BLaER1 (cell line): ENCODE results near the gene PALD1.

ENCODE experiments used
- H3K27ac ChIP-seq: shearing (Covaris generic); formaldehyde crosslinking; 2 replicates; pipeline ENCODE4 v1.8.1; 2022
- H3K27me3 ChIP-seq: shearing (Covaris generic); formaldehyde crosslinking; 2 replicates; pipeline ENCODE4 v1.8.1; 2022
- H3K36me3 ChIP-seq: shearing (Covaris generic); formaldehyde crosslinking; 2 replicates; pipeline ENCODE4 v1.8.1; 2022
- H3K4me1 ChIP-seq: shearing (Covaris generic); formaldehyde crosslinking; 2 replicates; pipeline ENCODE4 v1.8.1; 2022
- H3K4me2 ChIP-seq: shearing (Covaris generic); formaldehyde crosslinking; 2 replicates; pipeline ENCODE4 v1.8.1; 2022
- H3K4me3 ChIP-seq: shearing (Covaris generic); formaldehyde crosslinking; 2 replicates; pipeline ENCODE4 v1.8.1; 2022
- H3K9ac ChIP-seq: shearing (Covaris generic); formaldehyde crosslinking; 2 replicates; pipeline ENCODE4 v1.8.1; 2022
- H3K9me3 ChIP-seq: shearing (Covaris generic); formaldehyde crosslinking; 2 replicates; pipeline ENCODE4 v1.8.1; 2022
- H4K20me1 ChIP-seq: shearing (Covaris generic); formaldehyde crosslinking; 2 replicates; pipeline ENCODE4 v1.8.1; 2022
- Cebpa-rat ChIP-seq: shearing (Covaris generic); IDR thresholded peaks from 2 replicates; pipeline ENCODE4 v1.8.1; 2022

PALD1 gene

DNA sequence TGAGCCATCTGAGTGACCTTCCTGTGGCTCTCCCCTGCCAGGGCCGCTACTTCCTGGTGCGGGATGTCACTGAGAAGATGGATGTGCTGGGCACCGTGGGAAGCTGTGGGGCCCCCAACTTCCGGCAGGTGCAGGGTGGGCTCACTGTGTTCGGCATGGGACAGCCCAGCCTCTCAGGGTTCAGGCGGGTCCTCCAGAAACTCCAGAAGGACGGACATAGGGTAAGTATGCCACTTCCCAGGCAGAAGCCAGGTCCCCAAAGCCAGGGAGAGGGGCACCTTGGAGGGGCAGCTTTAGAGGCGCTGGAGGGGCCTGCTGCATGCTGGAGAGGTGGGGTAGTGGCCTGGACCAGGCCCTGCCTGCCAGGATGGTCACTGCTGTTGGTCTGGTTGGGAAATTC lies 51.3 kb downstream of the PALD1 start:
- Histone ChIP-seq H3K36me3 (peaks cover 89% of the 10 kb centered on the region), H3K9ac (no peak overlapping the region), H3K4me1 (0 out of 2 replicates have a peak, but pooled peaks cover 2% of the 10 kb centered on the region), H3K27ac (no peak overlapping the region), H3K9me3 (no peaks in the 10 kb centered on the region), H3K4me3 (no peak overlapping the region), H4K20me1 (peaks cover 50% of the 10 kb centered on the region), H3K4me2 (no peak overlapping the region), H3K27me3 (no peaks in the 10 kb centered on the region)
- no peak for TF ChIP-seq Cebpa-rat

- Histone ChIP-seq H3K27ac (no peak overlapping the region), H3K36me3 (peaks cover 92% of the 10 kb centered on the region), H4K20me1 (peaks cover 46% of the 10 kb centered on the region), H3K9me3 (no peaks in the 10 kb centered on the region), H3K4me3 (no peak overlapping the region), H3K27me3 (no peaks in the 10 kb centered on the region), H3K9ac (no peak overlapping the region), H3K4me1 (0 out of 2 replicates have a peak, but pooled peaks cover 4% of the 10 kb centered on the region), H3K4me2 (no peak overlapping the region)
- TF ChIP-seq Cebpa-rat = no peak
Observed at GRCh38 chr10:70530315-70530714, 51.7 kb downstream of the PALD1 start.

DNA sequence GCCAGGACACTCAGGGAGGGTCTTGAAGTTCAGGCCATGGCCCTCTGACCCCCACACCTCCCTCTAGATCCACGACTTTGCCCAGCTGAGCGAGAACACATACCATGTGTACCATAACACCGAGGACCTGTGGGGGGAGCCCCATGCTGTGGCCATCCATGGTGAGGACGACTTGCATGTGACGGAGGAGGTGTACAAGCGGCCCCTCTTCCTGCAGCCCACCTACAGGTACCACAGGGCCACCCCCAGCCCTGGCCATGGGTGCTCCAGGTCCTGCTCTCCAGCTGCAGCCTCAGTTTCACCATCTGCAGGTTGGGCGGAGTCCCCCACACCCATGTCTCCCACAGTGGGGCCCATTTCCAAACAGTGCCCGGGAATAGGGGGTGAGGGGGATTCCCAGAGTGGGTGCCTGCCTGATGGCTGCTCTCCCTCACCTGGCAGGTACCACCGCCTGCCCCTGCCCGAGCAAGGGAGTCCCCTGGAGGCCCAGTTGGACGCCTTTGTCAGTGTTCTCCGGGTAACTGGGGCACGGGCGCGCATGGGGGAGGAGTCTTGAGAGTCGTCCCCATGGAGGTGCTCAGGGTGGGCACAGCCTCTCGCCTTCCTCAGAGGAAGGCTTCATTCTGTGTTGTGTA lies 54.1 kb downstream of the PALD1 start:
- Histone ChIP-seq H3K27ac (no peak overlapping the region), H3K27me3 (no peaks in the 10 kb centered on the region), H3K36me3 (peaks cover 92% of the 10 kb centered on the region), H3K4me3 (no peak overlapping the region), H4K20me1 (peaks cover 23% of the 10 kb centered on the region; the same call in 1 of the 2 replicates), H3K9ac (no peak overlapping the region), H3K4me2 (no peak overlapping the region), H3K9me3 (no peaks in the 10 kb centered on the region), H3K4me1 (0 out of 2 replicates have a peak, but pooled peaks cover 4% of the 10 kb centered on the region)
- no peak for TF ChIP-seq Cebpa-rat

DNA sequence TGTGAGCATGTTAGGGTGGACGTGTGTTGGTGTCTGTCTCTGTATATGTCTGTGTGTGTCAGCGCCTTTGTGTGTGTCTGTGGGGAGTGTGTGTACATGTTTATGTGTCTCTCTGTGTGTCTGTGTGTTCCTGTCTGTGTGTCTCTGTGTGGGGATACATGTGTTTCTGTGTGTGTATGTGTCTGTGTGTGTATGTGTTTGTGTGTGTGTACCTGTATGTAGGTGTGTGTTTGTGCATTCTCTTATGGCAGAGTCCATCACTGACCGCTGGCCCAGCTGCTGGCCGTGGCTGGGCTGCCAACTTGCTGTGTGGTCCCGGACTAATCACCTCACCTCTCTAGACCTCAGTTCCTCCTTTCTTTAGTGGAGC lies 54.6 kb downstream of the PALD1 start:
- Histone ChIP-seq H3K27me3 (no peaks in the 10 kb centered on the region), H3K9ac (no peak overlapping the region), H4K20me1 (peaks cover 23% of the 10 kb centered on the region), H3K4me1 (0 out of 2 replicates have a peak, but pooled peaks cover 4% of the 10 kb centered on the region), H3K9me3 (no peaks in the 10 kb centered on the region), H3K36me3 (peaks cover 96% of the 10 kb centered on the region), H3K4me3 (no peak overlapping the region), H3K4me2 (no peak overlapping the region), H3K27ac (0 out of 2 replicates have a peak overlapping the region, but pooled peaks have one; percentile 26)
- TF ChIP-seq Cebpa-rat = no peak

- peaks cover 15% of the 10 kb centered on the region for H4K20me1 ChIP-seq
- H3K9ac ChIP-seq = no peak overlapping the region
- H3K4me1 ChIP-seq = 0 out of 2 replicates have a peak, but pooled peaks cover 4% of the 10 kb centered on the region
- H3K36me3 ChIP-seq = peaks cover 97% of the 10 kb centered on the region
- H3K4me2 ChIP-seq = no peak overlapping the region
- H3K27ac ChIP-seq = no peak overlapping the region
- H3K9me3 ChIP-seq = no peaks in the 10 kb centered on the region
- H3K4me3 ChIP-seq = no peak overlapping the region
- TF ChIP-seq Cebpa-rat = no peak
- H3K27me3 ChIP-seq = no peaks in the 10 kb centered on the region
Observed at GRCh38 chr10:70534281-70534680, 55.7 kb downstream of the PALD1 start.

DNA sequence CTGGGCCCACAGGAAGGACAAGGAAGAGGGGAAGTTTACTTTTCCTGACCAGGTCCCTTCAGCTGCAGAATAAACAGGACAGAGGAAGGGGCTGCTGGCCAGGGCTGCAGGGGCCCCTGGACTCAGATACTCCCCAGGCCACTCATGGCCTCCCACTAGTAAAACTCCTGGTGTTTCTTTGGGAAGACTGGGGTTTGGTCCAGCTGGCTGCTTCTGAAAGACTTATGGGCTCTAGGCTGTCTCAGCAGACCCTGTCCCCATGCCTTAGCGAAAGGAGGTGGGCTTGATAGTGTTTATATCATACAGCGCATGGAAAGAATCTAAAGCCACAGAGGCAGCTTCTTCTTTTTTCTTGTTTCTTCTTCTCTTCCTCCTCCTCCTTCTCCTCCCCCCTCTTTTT lies 56.4 kb downstream of the PALD1 start:
- no peaks in the 10 kb centered on the region for H3K9me3 ChIP-seq
- no peak overlapping the region for H3K4me3 ChIP-seq
- H3K27me3 ChIP-seq = no peaks in the 10 kb centered on the region
- H3K4me2 ChIP-seq = no peak overlapping the region
- H3K4me1 ChIP-seq = 0 out of 2 replicates have a peak, but pooled peaks cover 4% of the 10 kb centered on the region
- peaks cover 96% of the 10 kb centered on the region for H3K36me3 ChIP-seq
- H3K27ac ChIP-seq = peak overlapping the region; percentile 22; the same call in 1 of the 2 replicates
- no peak for TF ChIP-seq Cebpa-rat
- peaks cover 8% of the 10 kb centered on the region for H4K20me1 ChIP-seq
- no peak overlapping the region for H3K9ac ChIP-seq

DNA sequence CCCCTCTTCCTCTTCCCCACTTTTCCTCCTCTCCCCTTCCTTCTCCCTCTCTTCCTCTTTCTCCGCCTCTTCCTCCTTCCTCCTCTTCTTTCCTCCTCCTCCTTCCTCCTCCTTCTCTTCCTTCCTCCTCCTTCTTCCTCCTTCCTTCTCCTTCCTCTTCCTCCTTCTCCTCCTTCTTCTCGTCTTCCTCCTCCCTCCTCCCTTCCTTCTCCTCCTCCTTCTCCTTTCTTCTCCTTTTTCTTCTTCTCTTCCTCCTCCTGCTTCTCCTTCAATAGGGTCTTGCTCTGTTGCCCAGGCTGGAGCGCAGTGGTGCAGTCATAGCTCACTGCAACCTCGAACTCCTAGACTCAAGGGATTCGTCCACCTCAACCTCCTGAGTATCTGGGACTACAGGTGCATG lies 56.9 kb downstream of the PALD1 start:
- H3K9me3 ChIP-seq = no peaks in the 10 kb centered on the region
- H4K20me1 ChIP-seq = peaks cover 3% of the 10 kb centered on the region
- H3K36me3 ChIP-seq = peaks cover 96% of the 10 kb centered on the region
- TF ChIP-seq Cebpa-rat = no peak
- no peak overlapping the region for H3K27ac ChIP-seq
- no peaks in the 10 kb centered on the region for H3K27me3 ChIP-seq
- H3K4me1 ChIP-seq = 0 out of 2 replicates have a peak, but pooled peaks cover 4% of the 10 kb centered on the region
- no peak overlapping the region for H3K4me2 ChIP-seq
- no peak overlapping the region for H3K9ac ChIP-seq
- no peak overlapping the region for H3K4me3 ChIP-seq

- peaks cover 1% of the 10 kb centered on the region for H4K20me1 ChIP-seq
- no peak overlapping the region for H3K4me3 ChIP-seq
- no peaks in the 10 kb centered on the region for H3K27me3 ChIP-seq
- no peak overlapping the region for H3K4me2 ChIP-seq
- H3K4me1 ChIP-seq = 0 out of 2 replicates have a peak, but pooled peaks cover 4% of the 10 kb centered on the region
- H3K36me3 ChIP-seq = peaks cover 96% of the 10 kb centered on the region
- no peak overlapping the region for H3K27ac ChIP-seq
- no peak for TF ChIP-seq Cebpa-rat
- no peaks in the 10 kb centered on the region for H3K9me3 ChIP-seq
- H3K9ac ChIP-seq = no peak overlapping the region
Observed at GRCh38 chr10:70536196-70536861, 57.8 kb downstream of the PALD1 start.

DNA sequence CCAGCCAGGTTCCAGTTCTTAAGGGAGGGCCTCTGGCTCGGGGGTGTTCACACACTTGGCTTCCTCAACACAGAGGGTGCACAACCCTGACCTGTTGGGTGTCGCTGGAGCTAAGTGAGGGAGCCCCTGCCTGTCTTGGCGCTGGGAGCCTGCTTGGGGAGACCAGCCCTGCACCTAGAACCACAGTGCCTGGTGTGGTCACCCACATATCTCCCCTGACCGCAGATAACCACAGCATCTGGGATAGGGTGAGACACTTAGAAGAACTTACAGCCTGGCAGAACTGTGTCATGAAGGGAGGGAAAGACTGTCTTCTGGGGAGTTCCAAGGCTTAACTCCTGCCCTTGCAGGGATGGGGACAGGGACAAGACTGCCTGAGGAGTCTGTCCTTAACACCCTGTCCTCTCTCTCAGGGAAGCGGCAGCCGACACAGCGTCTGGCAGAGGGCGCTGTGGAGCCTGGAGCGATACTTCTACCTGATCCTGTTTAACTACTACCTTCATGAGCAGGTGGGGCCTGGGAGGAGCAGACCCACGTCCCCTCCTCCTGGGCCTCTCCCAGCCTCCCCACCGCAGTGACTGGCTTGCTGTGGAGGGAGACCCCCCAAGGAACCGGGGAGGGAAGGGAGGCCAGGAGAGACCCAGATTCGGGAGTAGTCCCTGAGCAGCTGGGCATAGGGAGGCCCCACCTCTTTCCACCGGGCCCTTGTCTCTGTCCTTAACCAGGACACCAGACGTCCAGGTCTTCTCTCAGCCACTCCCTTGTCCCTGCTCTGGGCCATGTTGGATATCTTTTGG lies 59.0 kb downstream of the PALD1 start:
- H3K9ac ChIP-seq = no peak overlapping the region
- H3K4me2 ChIP-seq = no peak overlapping the region
- no peak for TF ChIP-seq Cebpa-rat
- H3K4me3 ChIP-seq = no peak overlapping the region
- H3K27ac ChIP-seq = peak overlapping the region; percentile 13
- H3K9me3 ChIP-seq = no peaks in the 10 kb centered on the region
- 0 out of 2 replicates have a peak, but pooled peaks cover 4% of the 10 kb centered on the region for H3K4me1 ChIP-seq
- H3K27me3 ChIP-seq = no peaks in the 10 kb centered on the region
- H3K36me3 ChIP-seq = peaks cover 96% of the 10 kb centered on the region
- H4K20me1 ChIP-seq = peaks cover 8% of the 10 kb centered on the region; the same call in 1 of the 2 replicates
